D721Med (cell line): ENCODE measurements around the gene ATPAF1.
"Not testable (repeated sequence)": the region's sequence is repeated elsewhere in the genome, so short reads cannot be mapped to it uniquely, and the experiment has no call there.

ENCODE experiments used
- DNase-seq: peaks from one replicate; pipeline ENCODE4 v3.0.0; 2011; ENCODE audit warnings: low spot score; ENCODE audit not compliant: insufficient read length
- FAIRE-seq: peaks from 2 replicates; lab custom pipeline; 2011; peaks lifted over from hg19 to GRCh38; lab: Jason Lieb, UNC
- TF ChIP-seq, protein P1 (sequence below): IDR thresholded peaks from 2 replicates; pipeline ENCODE4 v1.5.1; 2012; ENCODE audit warnings: mild to moderate bottlenecking, control low read depth; ENCODE audit not compliant: insufficient read depth; ENCODE audit errors: missing control alignments

Gene ATPAF1

DNA sequence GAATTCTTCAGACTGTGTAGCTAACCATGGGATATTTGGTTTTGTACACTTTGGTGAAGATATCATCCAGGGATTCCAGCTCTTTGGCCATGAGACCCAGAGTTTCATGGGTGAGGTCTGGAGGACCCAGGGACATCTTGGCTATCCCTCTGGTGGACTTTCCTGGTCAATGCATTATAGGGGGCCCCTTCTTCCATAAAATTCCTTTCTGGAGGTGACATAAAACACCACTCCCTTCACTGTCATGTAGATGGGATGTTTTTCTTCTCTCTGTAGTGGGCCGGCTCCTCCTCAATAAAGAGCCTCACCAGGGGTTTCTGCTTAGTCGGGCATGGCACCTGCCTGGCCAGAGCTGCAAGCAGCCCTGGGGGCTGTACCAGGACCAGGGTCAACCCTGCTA is 2.2 kb downstream of the ATPAF1 start:
- FAIRE-seq = no peak
- DNase-seq = no peak
- TF ChIP-seq, protein P1, sequence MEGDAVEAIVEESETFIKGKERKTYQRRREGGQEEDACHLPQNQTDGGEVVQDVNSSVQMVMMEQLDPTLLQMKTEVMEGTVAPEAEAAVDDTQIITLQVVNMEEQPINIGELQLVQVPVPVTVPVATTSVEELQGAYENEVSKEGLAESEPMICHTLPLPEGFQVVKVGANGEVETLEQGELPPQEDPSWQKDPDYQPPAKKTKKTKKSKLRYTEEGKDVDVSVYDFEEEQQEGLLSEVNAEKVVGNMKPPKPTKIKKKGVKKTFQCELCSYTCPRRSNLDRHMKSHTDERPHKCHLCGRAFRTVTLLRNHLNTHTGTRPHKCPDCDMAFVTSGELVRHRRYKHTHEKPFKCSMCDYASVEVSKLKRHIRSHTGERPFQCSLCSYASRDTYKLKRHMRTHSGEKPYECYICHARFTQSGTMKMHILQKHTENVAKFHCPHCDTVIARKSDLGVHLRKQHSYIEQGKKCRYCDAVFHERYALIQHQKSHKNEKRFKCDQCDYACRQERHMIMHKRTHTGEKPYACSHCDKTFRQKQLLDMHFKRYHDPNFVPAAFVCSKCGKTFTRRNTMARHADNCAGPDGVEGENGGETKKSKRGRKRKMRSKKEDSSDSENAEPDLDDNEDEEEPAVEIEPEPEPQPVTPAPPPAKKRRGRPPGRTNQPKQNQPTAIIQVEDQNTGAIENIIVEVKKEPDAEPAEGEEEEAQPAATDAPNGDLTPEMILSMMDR = no peak

DNA sequence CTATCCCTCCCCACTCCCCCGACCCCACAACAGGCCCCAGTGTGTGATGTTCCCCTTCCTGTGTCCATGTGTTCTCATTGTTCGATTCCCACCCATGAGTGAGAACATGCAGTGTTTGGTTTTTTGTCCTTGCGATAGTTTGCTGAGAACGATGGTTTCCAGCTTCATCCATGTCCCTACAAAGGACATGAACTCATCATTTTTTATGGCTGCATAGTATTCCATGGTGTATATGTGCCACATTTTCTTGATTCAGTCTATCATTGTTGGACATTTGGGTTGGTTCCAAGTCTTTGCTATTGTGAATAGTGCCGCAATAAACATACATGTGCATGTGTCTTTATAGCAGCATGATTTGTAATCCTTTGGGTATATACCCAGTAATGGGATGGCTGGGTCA is 5.2 kb downstream of the ATPAF1 start:
- not testable (repeated sequence) for FAIRE-seq, DNase-seq

DNA sequence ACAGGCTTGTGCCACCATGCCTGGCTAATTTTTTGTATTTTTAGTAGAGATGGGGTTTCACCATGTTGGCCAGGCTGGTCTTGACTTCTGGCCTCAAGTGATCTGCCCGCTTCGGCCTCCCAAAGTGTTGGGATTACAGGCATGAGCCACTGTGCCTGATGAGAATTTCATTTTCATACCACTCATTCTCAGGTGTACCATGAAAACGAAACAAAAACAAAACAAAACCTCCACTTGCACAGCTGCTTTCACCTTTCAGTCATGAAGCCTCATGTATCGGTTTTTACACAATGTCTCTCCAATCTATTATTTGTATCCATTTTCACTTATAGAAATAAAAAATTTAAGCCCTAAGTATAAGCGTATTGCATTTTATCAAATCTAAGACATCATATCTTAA is 8.0 kb downstream of the ATPAF1 start:
- FAIRE-seq, DNase-seq: not testable (repeated sequence)

DNA sequence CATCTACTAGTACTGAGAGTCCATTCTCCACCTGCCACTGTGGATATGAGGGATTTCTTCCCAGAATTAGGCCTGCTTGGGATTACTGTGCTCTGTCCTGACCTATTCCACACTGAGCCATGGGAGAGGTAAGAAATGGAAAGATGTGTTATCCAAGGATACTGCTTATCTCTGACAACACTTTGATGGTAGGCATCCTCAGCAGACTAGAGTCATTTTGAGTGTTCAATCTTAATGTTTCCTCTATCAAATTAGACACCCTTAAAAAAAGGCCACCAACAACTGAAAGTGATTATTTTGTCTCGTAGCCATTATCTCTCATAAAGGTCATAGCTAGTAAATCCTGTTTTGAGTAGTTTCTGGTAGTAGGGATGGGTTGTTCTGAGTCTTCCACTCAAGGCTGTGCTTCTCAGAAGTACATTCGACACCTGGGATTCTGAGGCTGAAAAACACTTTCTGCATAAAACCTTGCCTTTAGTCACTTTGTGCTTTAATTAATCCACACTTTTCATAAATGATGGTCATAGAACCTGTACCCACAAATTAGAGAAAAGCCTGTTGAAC is 8.8 kb downstream of the ATPAF1 start:
- FAIRE-seq (no peak), DNase-seq (no peak)
- TF ChIP-seq, protein P1 = no peak

DNA sequence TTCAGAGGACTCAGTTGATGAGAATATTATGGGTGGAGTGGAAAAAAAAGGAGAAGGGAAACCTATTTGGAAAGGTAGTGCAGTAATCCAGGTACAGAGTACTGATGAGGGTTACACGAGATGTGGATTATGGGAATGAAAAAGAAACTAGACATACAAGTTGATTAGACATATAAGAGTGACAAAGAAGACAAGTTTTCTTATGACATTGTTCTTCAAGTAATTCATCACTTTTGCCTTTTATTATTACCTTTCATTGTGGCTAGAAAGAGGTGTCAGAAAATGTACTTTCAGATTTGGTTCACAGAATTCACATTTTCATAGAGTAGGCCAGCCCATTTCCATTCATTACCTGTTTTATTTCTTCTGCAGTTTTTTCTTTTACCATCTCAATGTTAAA is 10.4 kb downstream of the ATPAF1 start:
- TF ChIP-seq, protein P1 = no peak
- no peak for DNase-seq
- no peak for FAIRE-seq

DNA sequence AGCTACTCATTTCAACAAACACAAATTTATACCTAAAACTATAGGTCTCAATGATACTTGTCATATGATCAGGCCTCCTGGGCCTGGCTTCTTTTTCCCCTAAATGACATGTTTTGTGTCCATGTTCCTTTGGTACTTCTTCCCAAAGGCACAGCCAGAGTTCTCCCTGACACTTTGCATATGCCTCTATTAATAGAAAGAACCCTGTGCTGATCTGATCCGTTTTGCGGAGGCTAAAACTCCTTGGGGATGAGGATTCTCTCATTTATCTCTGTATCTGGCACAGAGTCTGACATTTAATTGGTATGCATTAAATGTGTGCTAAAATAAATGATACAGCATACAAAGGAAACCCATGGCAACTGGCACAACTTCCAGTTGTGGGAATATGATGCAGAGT is 11.5 kb downstream of the ATPAF1 start:
- DNase-seq = no peak
- TF ChIP-seq, protein P1 = no peak
- no peak for FAIRE-seq

DNA sequence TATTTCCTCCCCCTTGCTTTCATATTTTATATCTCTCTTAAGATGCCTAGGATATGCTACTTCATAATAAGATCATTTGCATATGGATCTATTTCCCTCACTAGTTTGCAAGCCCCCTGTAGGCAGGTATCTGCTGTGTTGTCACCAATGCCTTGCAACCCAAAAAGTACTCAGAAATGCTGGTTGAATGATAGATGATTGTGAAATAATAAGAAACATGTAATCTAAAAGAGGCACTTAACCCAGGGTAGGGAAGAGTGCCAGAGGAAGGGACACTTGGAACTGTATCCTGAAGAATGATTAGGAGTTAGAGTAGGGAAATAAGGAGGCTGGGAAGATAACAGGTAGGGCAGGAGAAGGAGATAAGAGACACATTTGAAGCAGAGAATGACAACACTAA is 12.3 kb downstream of the ATPAF1 start:
- FAIRE-seq = no peak
- TF ChIP-seq, protein P1 = no peak

DNA sequence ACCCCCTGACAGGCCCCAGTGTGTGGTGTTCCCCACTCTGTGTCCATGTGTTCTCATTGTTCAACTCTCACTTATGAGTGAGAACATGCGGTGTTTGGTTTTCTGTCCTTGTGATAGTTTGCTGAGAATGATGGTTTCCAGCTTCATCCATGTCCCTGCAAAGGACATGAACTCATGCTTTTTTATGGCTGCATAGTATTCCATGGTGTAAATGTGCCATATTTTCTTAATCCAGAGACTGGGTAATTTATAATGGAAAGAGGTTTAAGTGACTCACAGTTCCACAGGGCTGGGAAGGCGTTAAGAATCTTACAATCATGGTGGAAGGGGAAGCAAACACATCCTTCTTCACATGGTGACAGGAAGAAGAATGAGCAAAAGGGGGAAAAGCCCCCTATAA is 13.5 kb downstream of the ATPAF1 start:
- not testable (repeated sequence) for DNase-seq, FAIRE-seq

More for the DNA sequence above, 12.3 kb downstream of the ATPAF1 start:
- no peak for DNase-seq

DNA sequence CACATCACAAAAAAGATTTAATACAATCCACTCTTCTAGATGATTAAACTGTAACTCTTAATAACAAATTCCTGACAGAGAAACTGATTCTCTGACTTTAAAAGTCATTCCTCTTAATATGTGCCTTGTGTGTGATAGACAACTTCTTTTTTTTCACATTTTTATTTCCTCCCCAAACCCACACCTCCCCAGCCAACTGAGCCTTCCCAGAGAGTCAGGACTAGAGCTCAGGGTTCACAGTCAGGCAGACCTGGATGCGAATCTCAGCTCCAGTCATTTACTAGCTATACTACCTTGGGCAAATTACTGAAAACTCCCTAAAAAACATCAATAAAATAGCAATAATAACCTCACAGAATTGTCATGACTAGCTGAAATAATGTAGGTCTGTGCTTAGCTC is 14.2 kb downstream of the ATPAF1 start:
- FAIRE-seq = no peak
- DNase-seq = no peak
- TF ChIP-seq, protein P1 = no peak
